Breast epithelium (tissue), 3 donors: Measurements from ENCODE around the gene ASXL2.

Experiments used
- POLR2AphosphoS5 ChIP-seq, 3 donors: sonication (generic); formaldehyde crosslinking; IDR thresholded peaks; one replicate each; pipeline ENCODE4 v1.6.1; 2017; ENCODE audit warnings: antibody characterized with exemption in 3 of 3
- TF ChIP-seq, protein P1 (sequence below), 3 donors: fragments of 450-650 bp; IDR thresholded peaks; one replicate each; pipeline ENCODE4 v1.5.1; 2016 to 2017; ENCODE audit warnings: antibody characterized with exemption in 3 of 3, mild to moderate bottlenecking in 3 of 3, moderate library complexity in 3 of 3

DNA sequence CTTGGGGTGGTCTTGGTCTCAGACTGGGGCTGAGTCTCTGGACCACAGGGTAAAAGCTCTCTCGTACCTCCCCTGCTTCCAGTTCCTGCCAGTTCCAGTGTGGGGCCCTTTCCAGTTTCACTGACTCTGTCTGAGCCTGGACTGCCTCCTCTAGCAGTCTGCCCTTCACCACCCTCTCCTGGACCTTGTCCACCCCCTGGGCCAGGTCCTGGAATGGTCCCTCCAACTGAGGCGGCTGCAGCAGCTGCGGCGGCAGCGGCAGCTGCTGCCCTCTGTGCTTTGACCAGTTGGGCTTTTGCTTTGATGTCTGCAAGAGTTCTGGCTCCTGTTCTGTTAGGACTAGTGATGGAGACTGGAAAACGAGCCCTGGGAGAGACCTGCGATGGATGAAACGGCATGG lies 134.2 kb downstream of the ASXL2 start:
- TF ChIP-seq, protein P1, sequence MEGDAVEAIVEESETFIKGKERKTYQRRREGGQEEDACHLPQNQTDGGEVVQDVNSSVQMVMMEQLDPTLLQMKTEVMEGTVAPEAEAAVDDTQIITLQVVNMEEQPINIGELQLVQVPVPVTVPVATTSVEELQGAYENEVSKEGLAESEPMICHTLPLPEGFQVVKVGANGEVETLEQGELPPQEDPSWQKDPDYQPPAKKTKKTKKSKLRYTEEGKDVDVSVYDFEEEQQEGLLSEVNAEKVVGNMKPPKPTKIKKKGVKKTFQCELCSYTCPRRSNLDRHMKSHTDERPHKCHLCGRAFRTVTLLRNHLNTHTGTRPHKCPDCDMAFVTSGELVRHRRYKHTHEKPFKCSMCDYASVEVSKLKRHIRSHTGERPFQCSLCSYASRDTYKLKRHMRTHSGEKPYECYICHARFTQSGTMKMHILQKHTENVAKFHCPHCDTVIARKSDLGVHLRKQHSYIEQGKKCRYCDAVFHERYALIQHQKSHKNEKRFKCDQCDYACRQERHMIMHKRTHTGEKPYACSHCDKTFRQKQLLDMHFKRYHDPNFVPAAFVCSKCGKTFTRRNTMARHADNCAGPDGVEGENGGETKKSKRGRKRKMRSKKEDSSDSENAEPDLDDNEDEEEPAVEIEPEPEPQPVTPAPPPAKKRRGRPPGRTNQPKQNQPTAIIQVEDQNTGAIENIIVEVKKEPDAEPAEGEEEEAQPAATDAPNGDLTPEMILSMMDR (IDR thresholded peaks at IDR 0.05): no peak
- TF ChIP-seq POLR2AphosphoS5 (IDR thresholded peaks at IDR 0.05): no peak
